Activated CD8-positive, alpha-beta memory T cell treated with anti-CD3 and anti-CD28 coated beads for 4 hours (primary cell): ENCODE measurements around the gene MAPKAPK3.

Experiments used
- DNase-seq, 2 donors: peaks; one replicate each; pipeline ENCODE4 v3.0.0-alpha.2; 2020; ENCODE audit warnings: low read depth in 2 of 2

Gene MAPKAPK3

DNA sequence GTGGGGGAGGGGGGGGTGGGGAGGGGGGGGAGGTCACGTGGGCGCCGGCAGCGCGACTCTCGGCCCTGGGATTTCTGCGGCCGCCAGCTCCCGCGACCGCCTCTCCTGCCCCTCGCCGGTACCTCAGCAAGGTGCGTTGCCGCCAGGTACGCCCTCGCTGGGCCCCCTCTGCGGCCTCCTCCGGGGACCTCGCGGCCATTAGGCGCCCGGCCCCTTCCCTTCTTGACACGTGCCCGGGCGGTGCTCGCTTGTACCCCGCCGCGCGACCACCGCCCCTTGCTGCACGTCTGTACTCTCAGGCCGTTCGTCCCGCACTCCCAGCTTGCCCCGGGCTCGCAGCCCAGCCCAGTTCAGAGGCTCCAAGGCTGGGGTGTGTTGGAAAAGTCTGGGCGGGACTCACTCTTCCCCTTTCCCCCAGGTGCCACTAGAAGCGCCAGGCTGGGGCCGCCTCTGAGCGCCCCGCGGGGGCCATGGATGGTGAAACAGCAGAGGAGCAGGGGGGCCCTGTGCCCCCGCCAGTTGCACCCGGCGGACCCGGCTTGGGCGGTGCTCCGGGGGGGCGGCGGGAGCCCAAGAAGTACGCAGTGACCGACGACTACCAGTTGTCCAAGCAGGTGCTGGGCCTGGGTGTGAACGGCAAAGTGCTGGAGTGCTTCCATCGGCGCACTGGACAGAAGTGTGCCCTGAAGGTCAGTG is at the start of gene MAPKAPK3:
Gene MAPKAPK3, plus strand, starts transcription at position 56 of the 696 bp plus-strand sequence. Its CDS starts 415 bp downstream, at position 471.
- no peak for DNase-seq

DNA sequence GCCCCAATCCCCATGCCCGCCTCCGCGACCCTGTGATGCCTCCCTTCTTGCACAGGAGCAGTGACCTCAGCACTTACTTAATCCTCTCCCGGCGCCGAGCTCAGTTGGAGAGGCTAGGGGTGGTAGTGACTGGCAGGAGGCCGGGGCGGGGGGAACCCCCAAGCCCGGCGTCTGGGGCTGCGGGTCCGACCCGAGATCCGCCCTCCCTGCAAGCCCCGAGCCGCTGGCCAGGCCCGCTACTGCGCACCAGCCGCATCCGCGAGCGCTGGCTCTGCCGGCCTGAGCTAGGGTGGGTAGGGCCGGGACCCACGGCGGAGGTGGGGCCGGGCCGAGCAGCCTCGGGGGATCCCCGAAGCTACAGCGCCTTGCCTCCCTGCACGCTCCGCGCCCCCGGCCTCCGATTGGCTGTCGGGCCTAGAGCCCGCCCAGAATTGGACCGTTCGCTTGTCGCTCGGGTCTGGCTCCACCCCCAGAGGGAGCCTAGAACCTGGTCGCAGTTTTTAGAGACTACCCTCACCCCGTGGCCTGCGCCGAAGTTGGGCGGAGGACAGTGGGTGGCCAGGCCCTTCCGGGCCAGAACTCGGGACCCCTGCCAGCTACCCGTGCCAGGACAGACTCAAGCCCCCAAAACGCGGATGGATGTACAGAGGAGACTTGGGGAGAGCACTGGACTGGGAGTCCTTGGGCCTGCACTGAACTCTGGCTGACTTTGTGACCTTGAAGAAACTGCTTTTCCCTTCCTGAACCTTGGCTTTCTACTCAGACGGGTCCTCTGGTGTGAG is 49.4 kb upstream of the MAPKAPK3 start, which contains the start of gene C3orf18:
Gene C3orf18, minus strand, starts transcription at position 362 of the 782 bp plus-strand sequence. CDS start 2,048 bp downstream, outside the sequence.
- DNase-seq = peak; percentile 88 to 89

DNA sequence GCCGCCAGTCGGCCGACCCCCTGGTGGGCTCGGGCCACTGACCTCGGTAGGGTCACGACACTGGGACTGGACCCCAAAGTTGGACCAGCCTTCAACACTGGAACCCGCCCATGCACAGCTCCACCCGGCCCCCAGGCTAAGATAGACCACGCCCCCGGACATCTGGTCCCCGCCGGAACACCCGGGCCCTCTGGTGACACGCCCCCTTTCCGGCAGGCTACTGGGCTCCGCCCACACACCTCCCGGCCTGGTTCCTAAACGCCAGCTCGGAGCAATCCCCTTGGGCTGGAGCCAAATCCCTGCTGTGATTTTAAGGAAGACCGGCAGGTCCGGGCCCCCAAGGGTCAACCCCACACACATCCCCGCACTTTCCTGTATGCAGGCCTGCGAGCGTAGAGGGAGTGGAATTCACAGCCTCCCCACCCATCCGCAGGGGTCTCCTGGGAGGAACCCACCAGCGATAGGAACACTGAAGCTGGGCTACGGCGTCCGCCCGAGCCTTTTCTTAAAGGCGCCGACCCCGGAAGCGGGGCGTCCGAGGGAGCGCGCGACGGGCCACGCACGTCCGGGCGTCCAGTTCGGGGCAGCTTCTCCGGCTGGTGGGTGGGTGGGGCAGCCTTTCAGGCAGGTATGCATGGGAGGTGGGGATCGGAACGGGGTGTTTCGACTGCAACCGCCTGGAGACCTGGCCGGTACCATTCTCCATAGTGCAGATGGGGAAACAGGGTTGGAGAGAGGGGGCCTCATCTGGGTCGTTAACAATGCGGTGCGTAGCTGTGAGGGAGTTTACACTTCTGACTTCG is 47.8 kb upstream of the MAPKAPK3 start, which contains the start of gene HEMK1:
Gene HEMK1, plus strand, starts transcription at position 576 of the 803 bp plus-strand sequence. CDS start 1,583 bp downstream, outside the sequence.
- DNase-seq = peak; percentile 78 to 92

DNA sequence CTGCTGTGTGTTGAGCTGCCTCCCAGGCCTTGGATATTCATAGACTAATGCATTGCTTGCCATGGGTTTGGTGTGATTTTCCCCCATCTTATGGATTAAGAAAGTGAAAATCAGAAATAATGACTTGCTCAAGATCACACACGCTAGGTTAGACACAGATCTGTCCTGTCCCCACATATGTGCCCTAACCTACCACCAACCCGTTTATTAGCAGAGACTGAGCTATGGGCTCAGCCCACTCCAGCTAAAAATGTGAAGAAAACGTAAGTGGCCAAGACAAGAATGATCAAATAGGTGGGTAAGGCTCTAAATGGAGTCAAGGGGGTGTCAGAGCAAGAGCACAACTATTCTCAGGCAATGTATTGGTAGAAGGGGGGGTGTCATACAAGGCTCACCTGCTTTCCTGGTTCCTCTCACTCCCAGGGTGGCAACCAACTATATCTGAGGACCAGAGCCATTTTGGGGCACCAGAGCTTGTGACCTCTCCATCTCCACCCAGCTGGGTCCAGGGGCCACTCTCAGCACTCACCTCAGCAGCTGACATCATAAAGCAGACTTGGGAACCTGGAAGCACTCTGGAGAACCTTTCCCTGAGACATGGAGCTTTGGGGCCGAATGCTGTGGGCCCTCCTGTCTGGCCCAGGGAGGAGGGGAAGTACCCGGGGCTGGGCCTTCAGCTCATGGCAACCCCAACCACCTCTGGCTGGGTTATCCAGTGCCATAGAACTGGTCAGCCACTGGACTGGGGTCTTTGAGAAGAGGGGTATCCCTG is 46.3 kb upstream of the MAPKAPK3 start:
- no peak for DNase-seq

DNA sequence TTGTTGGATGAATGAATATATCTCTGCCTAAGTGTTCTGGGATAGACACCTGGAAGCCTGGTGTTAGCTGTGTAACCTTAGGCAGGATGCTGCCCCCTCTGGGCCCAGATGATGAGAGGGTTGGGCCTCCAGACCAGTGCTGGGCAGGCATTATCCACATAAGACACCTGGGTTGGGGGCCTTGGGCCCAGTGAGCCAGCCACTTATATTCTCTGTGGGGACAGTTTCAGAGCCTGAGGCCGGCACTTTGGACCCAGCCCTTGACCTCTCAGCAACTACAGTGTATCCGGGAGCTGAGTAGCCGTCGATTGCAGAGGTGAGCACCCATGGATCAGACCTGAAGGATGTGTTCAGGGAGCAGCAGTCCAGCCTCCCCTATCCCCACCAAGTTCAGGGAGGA is 45.5 kb upstream of the MAPKAPK3 start:
- no peak for DNase-seq

DNA sequence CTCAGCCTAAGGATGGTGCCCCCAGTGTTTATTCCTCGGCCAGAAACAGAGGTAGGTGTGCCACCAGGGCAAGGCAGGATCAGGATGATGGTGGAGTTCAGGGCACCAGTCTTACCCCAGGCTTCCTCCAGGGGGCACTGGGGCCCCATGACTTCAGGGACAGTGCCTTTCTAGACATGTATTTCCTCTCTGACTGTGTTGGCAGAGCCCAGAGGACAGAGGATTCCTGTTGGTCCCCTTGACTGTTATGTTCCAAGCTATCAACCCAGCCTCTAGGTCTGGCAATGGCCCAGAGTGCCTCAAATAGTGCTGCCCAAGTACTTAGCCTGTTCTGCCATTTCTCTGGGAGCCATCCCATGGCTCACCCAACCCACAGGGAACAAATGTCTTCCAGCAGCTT is 44.8 kb upstream of the MAPKAPK3 start:
- DNase-seq = peak; percentile 64 to 71

DNA sequence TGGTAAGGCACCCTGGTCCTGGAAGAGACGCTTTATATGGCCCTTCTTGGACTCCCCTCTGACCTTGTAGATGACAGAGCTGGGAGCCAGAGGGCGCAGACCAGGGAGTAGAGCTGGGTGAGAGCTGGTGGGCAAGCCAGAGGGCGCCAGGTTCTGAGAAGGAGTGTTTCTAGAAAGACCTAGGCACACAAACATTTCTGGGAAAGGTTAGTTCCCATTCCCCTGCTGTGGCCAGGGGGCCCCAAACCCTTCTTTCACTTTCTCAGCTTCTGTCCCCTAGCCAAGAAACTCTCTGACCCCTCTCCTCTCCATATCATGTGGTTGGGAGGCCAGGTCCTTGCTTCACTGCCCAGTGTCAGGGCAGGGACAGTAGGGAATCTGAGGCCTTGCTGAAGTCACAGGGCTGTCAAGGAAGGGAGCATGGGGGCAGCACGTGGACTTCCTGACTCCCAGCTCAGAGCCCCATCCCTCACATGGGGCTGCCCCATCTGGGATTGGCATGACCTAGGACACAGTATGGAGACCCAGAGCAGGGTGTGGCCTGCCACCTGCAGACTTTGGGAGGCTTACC is 44.1 kb upstream of the MAPKAPK3 start:
- DNase-seq = no peak

DNA sequence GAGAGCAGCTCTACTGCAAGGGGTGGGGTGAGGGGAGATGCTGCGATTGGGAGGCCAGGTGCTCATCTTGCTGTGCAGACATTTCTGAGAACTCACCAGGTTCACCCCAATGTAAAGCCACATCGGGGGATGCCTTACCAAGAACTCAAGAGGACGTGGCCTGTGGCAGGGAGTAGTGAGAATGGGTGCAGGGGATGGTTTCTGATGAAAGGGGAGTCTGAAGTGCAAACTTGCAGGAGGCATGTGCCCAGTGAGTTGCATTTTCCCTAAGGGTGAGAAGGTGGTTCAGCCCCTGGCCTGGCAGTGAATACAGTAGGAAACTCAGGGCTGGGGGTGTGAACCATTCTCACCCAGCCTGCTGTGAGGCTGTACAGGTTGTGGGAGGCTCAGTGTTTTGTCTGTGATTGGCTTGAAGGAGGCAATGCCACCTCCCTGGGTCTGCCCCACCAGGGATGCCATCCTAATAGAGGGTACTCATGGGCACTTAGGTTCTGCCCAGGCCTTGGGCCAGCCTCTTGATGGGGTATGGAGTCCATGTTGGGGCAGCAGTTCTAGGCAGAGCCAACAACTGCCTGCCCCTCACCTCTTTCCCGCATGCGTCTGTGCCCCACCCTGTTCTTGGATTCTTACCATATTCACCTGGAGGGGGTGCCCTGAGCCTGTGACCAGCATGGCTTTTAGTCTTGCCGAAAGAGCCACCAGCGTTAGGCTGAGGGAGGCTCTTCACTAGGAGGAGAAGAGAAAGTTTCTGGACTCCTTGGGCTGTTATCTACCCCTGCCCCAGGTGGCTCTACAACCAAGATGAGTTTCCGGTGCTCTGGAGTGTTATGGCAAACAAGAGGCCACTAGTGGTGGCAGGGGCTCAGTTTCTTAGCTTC is 43.1 kb upstream of the MAPKAPK3 start:
- peak; percentile 24 to 74 for DNase-seq

DNA sequence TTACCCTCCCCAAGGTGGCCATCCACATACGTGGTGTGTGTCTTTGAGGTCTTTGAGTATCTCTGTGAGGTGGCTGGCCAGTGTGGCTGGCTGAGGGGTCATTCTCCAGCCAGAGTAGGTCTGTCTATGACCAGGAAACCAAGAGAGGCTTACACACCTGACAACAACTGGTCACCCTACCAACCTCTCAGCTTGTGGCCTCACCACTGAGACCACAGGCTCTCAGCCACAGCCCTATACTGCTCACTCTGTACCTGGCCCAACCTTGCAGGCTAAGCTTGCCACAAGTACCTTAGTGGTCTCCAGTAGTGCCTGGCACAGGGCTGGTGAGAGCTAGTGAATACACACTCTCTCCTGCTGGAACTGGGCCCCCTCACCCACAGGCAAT is 42.5 kb upstream of the MAPKAPK3 start:
- no peak for DNase-seq

DNA sequence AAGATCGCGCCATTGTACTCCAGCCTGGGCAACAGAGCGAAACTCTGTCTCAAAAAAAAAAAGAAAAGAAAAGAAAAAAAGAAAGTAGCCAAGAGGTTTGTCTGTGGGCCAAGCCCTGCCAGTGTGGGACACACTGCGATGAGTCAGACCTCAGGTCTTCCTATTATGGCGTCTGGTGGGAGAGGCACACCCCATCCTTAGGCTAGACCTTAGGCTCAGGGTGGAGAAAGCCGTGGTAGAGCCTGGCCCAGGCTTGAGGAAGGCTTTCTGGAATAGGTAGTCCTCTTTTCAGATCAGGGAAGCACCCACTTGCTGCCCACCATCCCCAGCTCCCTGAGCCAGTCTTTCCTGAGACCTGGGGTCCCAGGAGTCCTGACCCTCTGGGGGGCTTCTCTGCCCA is 41.6 kb upstream of the MAPKAPK3 start:
- DNase-seq = no peak

DNA sequence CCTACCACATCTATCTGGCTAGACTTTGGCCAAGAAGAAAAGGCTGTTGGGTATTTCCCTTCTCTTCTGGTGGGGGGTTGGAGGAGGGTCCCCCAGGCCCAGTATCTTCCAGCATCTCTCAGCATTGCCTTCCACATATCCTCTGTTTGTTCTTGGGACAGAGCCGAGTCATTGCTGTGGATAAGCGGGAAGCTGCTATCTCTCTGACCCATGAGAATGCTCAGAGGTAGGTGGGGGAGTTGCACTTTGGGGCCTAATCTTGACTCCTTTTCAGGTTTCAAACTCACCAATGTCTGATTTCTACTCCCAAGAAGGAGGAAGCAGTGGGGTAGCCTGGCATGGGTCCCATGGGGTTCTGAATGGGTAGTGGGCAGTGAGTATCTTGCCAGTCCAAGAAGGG is 39.6 kb upstream of the MAPKAPK3 start:
- DNase-seq = no peak

DNA sequence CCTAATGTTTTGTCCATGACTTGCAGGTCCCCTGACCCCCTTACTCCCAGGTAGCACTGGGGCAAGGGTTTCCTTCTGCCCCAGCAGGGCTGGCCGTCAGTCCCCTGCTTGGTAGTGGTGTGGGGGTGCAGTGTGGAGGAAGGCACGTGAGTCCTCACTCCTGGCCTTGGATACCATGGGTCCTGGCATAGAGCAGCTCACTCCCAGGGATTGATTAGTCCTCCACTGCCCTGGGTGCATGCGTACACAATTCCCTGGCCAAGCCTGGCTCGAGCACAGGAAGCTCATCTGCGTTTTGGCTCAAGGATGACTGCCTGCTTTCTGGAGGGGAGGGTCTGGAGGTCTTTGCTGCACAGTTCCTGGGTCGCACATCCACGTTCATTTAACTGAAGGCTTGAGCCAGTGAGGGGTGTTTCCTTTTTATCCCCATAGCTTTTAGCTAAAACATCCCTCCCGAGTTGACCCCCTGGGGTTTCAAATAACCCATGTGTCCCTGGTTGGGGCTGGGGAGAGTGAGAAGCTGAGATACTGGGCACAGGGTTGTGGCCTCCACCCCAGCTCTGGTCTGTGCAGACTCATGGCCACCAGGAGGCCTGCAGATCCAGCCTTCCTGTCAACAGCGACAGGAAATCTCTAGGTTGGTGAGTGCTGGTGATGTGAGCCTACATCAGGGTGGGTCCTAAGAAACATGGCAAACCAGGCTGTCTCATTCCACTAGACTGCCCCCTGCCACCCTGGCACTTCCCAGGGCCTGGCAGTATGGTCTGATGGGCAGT is 36.1 kb upstream of the MAPKAPK3 start:
- DNase-seq = no peak

DNA sequence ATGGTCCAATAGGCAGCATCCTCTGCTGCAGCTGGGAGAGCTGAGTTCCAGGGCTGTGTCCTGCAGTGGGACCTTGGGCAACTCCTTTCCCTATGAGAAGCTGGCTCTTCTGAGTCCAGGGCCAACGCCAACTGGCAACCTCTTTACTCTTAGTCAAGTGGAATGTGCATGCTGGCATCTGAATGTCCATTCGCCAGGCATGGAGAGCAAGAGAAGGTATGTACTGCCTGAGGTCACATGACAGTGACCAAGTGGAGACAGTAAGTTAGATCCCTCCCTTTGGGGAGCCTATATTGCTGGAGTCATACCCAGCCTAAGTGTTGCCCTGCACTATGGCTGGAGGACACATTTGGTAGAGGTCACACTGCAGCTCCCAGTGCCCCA is 35.5 kb upstream of the MAPKAPK3 start:
- DNase-seq = no peak

DNA sequence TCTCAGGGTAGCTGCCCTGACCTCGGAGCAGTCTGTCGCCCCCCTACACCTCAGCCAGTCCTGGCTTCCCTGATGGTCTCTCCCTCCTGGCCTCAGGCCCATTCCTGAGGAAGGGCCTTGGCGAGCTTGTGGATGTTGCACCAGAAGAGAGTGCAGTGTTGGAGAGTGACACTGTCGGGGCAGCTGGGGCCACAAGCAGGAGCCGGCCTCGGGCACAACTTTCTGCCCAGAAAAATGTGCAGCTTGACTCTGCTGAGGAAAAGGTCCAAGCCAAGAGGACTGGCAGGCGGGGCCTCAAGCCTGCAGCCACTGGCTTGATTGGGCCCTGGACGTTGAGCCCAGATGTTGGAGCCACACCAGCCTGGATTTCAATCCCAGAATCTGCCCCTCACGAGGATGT is 34.9 kb upstream of the MAPKAPK3 start:
- DNase-seq = no peak

DNA sequence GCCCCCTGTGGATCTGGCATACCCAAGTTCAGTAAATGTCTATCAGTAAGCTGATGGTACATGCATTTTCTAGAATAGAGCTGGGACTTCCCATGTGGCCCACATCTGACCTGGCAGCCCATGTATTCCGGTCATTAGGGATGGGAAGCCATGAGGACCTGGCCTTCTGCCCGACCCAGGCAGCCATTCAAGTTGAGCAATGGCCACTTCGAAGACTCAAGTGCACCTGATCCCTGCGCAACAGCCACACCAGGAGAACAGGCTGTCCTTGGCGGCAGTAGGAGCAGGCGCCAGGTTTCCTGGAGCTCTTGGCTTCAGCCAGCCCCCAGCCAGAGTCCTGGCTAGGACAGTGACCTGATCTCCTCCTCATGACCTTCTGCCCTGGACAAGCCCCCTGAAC is 33.1 kb upstream of the MAPKAPK3 start:
- no peak for DNase-seq

DNA sequence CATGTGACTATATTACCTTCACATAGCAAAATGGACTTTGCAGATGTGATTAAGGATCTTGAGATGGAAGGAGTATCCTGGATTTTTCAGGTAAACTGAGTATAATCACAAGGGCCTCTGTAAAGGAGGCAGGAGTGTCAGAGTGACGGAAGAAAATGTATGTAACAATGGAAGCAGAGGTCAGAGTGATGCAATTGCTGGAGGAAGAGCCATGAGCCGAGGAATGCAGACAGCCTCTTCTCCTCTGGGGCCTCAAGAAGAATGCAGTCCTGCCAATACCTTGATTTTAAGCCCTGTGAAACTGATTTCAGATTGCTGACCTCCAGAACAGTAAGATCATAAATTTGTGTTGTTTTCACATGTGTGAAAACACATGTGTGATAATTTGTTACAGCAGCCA is 32.6 kb upstream of the MAPKAPK3 start:
- no peak for DNase-seq

DNA sequence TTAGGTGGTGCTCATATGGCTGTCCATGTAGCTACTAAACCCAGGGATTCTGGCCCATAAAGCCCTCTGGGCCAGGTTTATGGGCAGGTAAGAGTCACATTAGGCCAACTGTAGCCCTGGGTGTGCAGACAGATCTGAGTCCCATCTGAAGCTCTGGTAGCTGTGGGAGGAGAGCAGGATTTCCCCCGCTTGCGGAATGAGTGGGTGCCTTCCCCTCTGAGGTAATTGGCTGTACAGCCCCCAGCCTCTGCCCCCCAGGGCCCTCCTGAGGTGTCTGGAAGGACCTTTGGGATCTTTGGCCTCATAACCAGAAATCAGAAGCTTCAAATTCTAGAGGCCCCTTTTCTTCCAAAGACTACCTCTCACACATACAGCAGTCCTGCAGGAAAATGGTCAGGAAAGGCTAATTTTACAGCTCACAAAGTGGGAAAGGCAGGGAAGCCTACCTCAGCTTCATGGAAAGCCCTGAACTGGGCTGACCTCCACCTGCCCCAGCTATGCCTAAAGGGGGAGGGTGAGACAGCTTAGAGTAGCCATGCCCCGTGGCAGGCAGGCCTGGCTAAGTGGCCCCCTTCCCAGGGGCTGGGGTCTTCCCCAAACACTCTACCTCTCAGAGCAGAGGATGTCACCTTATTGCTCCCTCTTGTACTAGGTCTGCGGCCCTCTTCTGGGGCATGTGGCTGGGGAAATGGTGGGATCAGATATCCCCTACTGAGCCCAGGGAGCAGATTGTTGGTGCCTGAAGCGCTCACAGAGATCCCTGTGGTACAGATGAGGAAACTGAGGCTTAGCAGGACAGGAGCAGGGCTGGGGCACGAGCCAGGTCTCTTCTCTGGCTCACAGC is 30.8 kb upstream of the MAPKAPK3 start:
- no peak for DNase-seq

DNA sequence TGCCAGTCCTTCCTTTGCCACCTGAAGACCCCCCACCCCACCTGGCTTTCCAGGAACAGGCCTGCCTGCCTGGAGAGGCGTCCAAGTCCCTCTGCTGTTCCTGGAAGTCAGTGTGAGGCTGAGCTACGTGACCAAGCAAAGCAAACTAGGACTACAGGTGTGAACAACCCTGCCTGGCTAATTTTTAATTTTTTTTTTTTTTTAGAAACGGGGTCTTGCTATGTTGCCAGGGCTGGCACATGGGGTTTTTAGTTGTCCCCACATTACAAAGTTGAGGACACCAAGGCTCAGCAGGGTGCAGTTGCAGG is 30.2 kb upstream of the MAPKAPK3 start:
- DNase-seq = no peak

DNA sequence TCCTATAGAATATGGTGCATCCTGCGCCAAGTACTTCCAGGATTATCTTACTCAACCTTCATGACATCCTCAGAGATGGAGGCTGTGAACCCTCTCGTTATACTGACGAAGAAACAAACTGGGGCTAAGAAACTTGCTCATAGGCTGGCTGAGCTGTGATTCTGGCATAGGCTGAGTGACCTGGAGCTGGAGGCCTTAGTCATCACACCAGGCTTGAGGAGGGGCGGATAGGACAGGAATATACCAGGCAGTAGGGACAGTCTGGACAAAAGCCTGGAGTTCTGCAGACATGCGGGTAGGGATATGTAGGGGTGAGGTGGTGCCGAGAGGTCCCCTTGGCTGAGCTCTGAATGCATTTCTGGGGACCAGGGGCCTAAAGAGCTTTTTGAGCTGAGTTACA is 29.6 kb upstream of the MAPKAPK3 start:
- no peak for DNase-seq
